OCI-LY3 (cell line): ENCODE measurements around the gene ZNF679.
"Not testable (repeated sequence)": the region's sequence is repeated elsewhere in the genome, so short reads cannot be mapped to it uniquely, and the experiment has no call there.

ENCODE experiments used
- H2AFZ ChIP-seq: fragments of 200-600, 300-600 bp; shearing (Covaris generic); 2 replicates; pipeline ENCODE4 v1.6.0; 2014; ENCODE audit warnings: antibody characterized with exemption, low read depth, low read length
- H3K27ac ChIP-seq: fragments of 200-600, 300-600 bp; sonication (generic); 2 replicates; pipeline ENCODE4 v1.5.1; 2014; ENCODE audit warnings: mild to moderate bottlenecking, low read length, moderate library complexity, mixed read lengths
- H3K27me3 ChIP-seq: fragments of 200-600, 300-600 bp; sonication (generic); 2 replicates; pipeline ENCODE4 v1.6.1; 2014; ENCODE audit warnings: low read depth, low read length, mixed read lengths
- H3K36me3 ChIP-seq: fragments of 200-600, 300-600 bp; sonication (generic); replicated peaks from 2 replicates; pipeline ENCODE3; 2014; ENCODE audit warnings: low read depth, low read length, mixed read lengths
- H3K4me1 ChIP-seq: fragments of 300-600, 200-600 bp; sonication (generic); 2 replicates; pipeline ENCODE4 v1.6.1; 2014; ENCODE audit warnings: low read length, mixed read lengths
- H3K4me2 ChIP-seq: fragments of 200-600, 300-600 bp; sonication (generic); 2 replicates; pipeline ENCODE4 v1.6.1; 2014; ENCODE audit warnings: low read length, mixed read lengths
- H3K4me3 ChIP-seq: fragments of 300-600, 200-600 bp; sonication (generic); 2 replicates; pipeline ENCODE4 v1.5.1; 2014; ENCODE audit warnings: antibody characterized with exemption, mild to moderate bottlenecking, low read length, moderate library complexity
- H3K79me2 ChIP-seq: fragments of 300-600, 200-600 bp; shearing (Covaris generic); 2 replicates; pipeline ENCODE4 v1.6.1; 2014; ENCODE audit warnings: mild to moderate bottlenecking, low read length, mixed read lengths
- H3K9ac ChIP-seq: fragments of 300-600, 200-600 bp; shearing (Covaris generic); 2 replicates; pipeline ENCODE4 v1.6.0; 2014; ENCODE audit warnings: mild to moderate bottlenecking, low read length, moderate library complexity
- H3K9me3 ChIP-seq: fragments of 200-600, 300-600 bp; shearing (Covaris generic); 2 replicates; pipeline ENCODE4 v1.6.1; 2014; ENCODE audit warnings: low read length, mixed read lengths; ENCODE audit not compliant: insufficient read depth
- H4K20me1 ChIP-seq: fragments of 200-600, 300-600 bp; sonication (generic); 2 replicates; pipeline ENCODE4 v1.6.1; 2016; ENCODE audit warnings: low read length, mixed read lengths; ENCODE audit not compliant: insufficient read depth
- EZH2phosphoT487 ChIP-seq: fragments of 200-600 bp; shearing (Covaris generic); IDR thresholded peaks from 2 replicates; pipeline ENCODE4 v1.6.1; 2018; ENCODE audit warnings: antibody characterized with exemption, mixed run types, low read depth
- TF ChIP-seq, protein P1 (sequence below): fragments of 200-600, 300-600 bp; sonication (generic); IDR thresholded peaks from 2 replicates; pipeline ENCODE4 v1.5.1; 2014; ENCODE audit warnings: antibody characterized with exemption, low read length, low read depth

The ZNF679 gene

DNA sequence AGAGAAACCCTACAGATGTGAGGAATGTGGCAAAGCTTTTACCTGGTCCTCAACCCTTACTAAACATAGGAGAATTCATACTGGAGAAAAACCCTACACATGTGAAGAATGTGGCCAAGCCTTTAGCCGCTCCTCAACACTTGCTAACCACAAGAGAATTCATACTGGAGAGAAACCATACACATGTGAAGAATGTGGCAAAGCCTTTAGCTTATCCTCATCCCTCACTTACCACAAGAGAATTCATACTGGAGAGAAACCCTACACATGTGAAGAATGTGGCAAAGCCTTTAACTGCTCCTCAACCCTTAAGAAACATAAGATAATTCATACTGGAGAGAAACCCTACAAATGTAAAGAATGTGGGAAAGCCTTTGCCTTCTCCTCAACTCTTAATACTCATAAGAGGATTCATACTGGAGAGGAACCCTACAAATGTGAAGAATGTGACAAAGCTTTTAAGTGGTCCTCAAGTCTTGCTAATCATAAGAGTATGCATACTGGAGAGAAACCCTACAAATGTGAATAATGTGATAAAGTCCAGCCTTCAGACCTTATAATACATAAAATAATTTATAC lies 38.2 kb downstream of the ZNF679 start:
- Histone ChIP-seq H2AFZ (no peak overlapping the region), H4K20me1 (no peaks in the 10 kb centered on the region), H3K4me2 (no peak overlapping the region), H3K36me3 (no peaks in the 10 kb centered on the region), H3K4me3 (no peak overlapping the region), H3K27me3 (no peaks in the 10 kb centered on the region), H3K4me1 (no peaks in the 10 kb centered on the region), H3K27ac (no peak overlapping the region), H3K79me2 (no peaks in the 10 kb centered on the region), H3K9me3 (peaks cover 11% of the 10 kb centered on the region; the same call in 1 of the 2 replicates), H3K9ac (no peak overlapping the region)
- TF ChIP-seq, protein P1, sequence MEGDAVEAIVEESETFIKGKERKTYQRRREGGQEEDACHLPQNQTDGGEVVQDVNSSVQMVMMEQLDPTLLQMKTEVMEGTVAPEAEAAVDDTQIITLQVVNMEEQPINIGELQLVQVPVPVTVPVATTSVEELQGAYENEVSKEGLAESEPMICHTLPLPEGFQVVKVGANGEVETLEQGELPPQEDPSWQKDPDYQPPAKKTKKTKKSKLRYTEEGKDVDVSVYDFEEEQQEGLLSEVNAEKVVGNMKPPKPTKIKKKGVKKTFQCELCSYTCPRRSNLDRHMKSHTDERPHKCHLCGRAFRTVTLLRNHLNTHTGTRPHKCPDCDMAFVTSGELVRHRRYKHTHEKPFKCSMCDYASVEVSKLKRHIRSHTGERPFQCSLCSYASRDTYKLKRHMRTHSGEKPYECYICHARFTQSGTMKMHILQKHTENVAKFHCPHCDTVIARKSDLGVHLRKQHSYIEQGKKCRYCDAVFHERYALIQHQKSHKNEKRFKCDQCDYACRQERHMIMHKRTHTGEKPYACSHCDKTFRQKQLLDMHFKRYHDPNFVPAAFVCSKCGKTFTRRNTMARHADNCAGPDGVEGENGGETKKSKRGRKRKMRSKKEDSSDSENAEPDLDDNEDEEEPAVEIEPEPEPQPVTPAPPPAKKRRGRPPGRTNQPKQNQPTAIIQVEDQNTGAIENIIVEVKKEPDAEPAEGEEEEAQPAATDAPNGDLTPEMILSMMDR: no peak
- TF ChIP-seq EZH2phosphoT487: no peak

DNA sequence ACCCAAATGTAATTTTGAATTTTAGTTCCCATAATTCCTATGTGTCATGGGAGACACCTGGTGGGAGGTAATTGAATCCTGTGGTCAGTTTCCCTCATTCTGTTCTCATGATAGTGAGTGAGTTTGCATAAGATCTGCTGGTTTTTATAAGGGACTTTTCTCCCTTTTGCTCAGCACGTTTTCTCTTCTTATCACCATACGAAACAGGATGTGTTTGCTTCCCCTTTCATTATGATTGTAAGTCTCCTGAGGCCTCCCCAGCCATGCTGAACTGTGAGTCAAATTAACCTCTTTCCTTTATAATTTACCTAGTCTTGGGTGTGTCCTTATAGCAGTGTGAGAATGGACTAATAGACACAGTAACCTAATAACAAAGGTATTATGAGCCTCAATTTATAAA lies 49.4 kb downstream of the ZNF679 start:
- no peak for TF ChIP-seq EZH2phosphoT487
- TF ChIP-seq, protein P1: 0 out of 2 replicates have a peak, but pooled peaks have one; percentile 5
- H3K9me3 ChIP-seq: peaks cover 14% of the 10 kb centered on the region
- H3K4me1 ChIP-seq: peaks cover 21% of the 10 kb centered on the region
- peaks cover 10% of the 10 kb centered on the region for H3K36me3 ChIP-seq
- H3K4me2 ChIP-seq: no peak overlapping the region
- H3K9ac ChIP-seq: no peak overlapping the region
- no peaks in the 10 kb centered on the region for H4K20me1 ChIP-seq
- no peak overlapping the region for H3K4me3 ChIP-seq
- no peak overlapping the region for H2AFZ ChIP-seq
- no peaks in the 10 kb centered on the region for H3K79me2 ChIP-seq
- H3K27me3 ChIP-seq: no peaks in the 10 kb centered on the region
- H3K27ac ChIP-seq: peak overlapping the region; percentile 73

DNA sequence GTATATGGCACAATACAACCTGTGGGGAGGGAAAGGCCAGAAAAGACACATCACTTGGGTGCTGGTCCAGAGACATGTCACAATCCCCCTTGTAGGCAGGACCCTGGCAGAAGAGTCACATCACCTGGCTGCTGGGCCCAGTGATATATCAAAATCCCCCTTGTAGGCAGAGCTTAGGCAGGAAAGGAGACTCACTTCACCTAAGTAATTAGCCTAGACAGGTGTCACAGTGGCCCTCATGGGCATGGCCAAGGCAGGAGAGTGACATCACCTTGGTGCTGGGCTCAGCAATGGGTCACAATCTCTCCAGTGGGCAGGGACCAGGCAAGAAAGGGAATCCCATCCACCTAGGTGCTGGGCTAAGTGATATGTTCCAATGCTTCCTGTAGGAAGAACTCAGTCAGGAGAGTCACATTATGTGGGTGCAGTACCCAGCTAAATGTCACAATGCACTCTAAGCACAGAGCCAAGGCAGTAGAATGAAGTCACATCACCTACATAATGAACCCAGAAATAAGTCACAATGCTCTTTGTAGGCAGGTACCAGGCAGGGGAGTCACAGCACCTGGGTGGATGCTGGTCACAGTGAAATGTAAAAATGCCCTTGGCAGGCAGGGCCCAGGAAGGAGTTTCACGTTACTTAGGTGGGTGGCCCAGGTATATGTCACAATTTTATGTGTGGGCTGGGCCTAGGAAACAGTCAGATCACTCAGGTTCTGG lies 66.6 kb downstream of the ZNF679 start:
- Histone ChIP-seq H3K4me2 (no peak overlapping the region), H3K36me3 (no peaks in the 10 kb centered on the region), H3K27ac (no peak overlapping the region), H3K9me3 (no peaks in the 10 kb centered on the region), H3K4me3 (no peak overlapping the region), H2AFZ (no peak overlapping the region), H3K9ac (no peak overlapping the region), H3K27me3 (no peaks in the 10 kb centered on the region), H4K20me1 (no peaks in the 10 kb centered on the region), H3K4me1 (no peaks in the 10 kb centered on the region), H3K79me2 (no peaks in the 10 kb centered on the region)
- no peak for TF ChIP-seq EZH2phosphoT487
- TF ChIP-seq, protein P1: no peak

DNA sequence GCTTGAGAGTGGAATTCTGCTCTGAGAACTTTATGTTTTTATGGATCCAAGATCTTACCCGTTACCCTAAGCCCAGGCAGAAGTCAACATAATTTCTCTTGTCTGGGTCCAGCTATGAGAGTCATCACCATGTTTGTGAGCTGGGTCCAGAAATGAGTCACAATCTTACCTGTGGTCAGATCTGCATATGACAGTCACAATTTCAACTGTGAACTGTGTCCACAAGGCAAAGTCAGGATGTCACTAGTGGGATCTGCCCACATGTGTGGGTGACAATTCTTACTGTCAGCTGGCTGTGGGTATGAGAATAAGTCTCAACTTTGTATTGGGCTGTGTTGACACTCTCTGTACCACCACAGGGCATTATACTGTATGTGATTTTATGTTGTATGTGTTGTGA lies 69.1 kb downstream of the ZNF679 start:
- H3K79me2 ChIP-seq, H3K27me3 ChIP-seq, H3K9me3 ChIP-seq: not testable (repeated sequence)

More for the DNA sequence above, 69.1 kb downstream of the ZNF679 start:
- H3K4me3 ChIP-seq, H2AFZ ChIP-seq, H3K4me2 ChIP-seq, H3K9ac ChIP-seq, H3K27ac ChIP-seq, H3K36me3 ChIP-seq, H3K4me1 ChIP-seq, H4K20me1 ChIP-seq: not testable (repeated sequence)
